ENCODE results near the gene SLC9A9.

GRCh38 chr3:143375698-143376097 is 472.6 kb downstream of the SLC9A9 start:
- TF ChIP-seq CTCF (IDR thresholded peaks at IDR 0.05; ENCODE audit: low read depth, low read length) (no peak), EZH2phosphoT487 (IDR thresholded peaks at IDR 0.05; ENCODE audit: low read depth) (no peak)
